Osteocyte (in vitro differentiated cells): Measurements from ENCODE around the gene LENEP. TPM values are rescaled to one million over a fixed set of nuclear protein-coding genes. Genes with fewer than 3 reads are reported as not detected.
A peak's percentile ranks its signal among the peaks of the same experiment; 100 is the strongest.

ENCODE experiments used
- DNase-seq: peaks from one replicate; pipeline ENCODE4 v3.0.0; 2021; ENCODE audit warnings: mixed read lengths; ENCODE audit not compliant: unreplicated experiment; ENCODE audit errors: extremely low spot score
- H3K27ac Mint-ChIP-seq: one replicate; pipeline ENCODE4 v1.8.0; 2021; ENCODE audit warnings: mild to moderate bottlenecking, mixed read lengths; ENCODE audit not compliant: unreplicated experiment
- H3K27me3 Mint-ChIP-seq: one replicate; pipeline ENCODE4 v1.8.0; 2021; ENCODE audit warnings: mixed read lengths; ENCODE audit not compliant: unreplicated experiment
- H3K36me3 Mint-ChIP-seq: one replicate; pipeline ENCODE4 v1.8.0; 2021; ENCODE audit warnings: mixed read lengths; ENCODE audit not compliant: unreplicated experiment
- H3K4me1 Mint-ChIP-seq: one replicate; pipeline ENCODE4 v1.8.0; 2021; ENCODE audit warnings: mixed read lengths; ENCODE audit not compliant: unreplicated experiment
- H3K4me3 Mint-ChIP-seq: one replicate; pipeline ENCODE4 v1.8.0; 2021; ENCODE audit warnings: mild to moderate bottlenecking, moderate library complexity, mixed read lengths; ENCODE audit not compliant: unreplicated experiment
- H3K9me3 Mint-ChIP-seq: one replicate; pipeline ENCODE4 v1.8.0; 2021; ENCODE audit warnings: mixed read lengths; ENCODE audit not compliant: unreplicated experiment
- total RNA-seq: library from RNA; stranded (reverse); gene quantifications from 2 replicates; pipeline ENCODE4 v1.2.1, GENCODE V29; 2021
- TF ChIP-seq, protein P1 (sequence below): fragments of 200-600 bp; sonication (generic); IDR thresholded peaks from 2 replicates; pipeline ENCODE4 v1.5.0; 2021; ENCODE audit warnings: antibody characterized with exemption, mild to moderate bottlenecking, moderate library complexity

The LENEP gene
- total RNA-seq, 1 donor from 2014 or later: not detected

DNA sequence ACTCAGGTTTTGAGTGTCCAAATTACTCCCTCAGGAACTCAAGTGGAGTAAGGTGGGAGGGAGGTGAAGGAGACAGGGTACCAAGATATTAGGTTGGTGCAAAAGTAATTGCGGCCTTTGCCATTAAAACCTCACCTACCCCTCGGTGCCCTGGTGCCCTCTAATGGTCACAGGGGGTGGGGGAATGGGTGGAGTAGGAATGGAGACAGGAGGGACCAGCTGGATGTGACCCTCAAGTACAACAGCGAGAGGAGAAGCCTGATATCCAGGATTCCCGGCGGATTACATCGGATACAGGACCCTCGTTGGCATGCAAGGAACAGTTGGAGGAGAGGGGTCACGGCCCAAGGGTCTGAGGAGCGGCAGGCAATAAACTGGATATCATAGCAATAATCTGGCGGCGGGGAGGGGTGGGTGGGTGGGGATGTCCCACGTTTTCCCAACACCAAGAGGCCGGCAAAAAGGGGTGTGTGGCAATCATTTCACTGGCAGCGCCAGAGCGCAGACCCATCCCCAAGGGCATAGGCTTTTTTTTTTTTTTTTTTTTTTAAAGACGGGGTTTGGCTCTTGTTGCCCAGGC lies 4.9 kb downstream of the LENEP start:
- no peak overlapping the region for H3K4me3 Mint-ChIP-seq

DNA sequence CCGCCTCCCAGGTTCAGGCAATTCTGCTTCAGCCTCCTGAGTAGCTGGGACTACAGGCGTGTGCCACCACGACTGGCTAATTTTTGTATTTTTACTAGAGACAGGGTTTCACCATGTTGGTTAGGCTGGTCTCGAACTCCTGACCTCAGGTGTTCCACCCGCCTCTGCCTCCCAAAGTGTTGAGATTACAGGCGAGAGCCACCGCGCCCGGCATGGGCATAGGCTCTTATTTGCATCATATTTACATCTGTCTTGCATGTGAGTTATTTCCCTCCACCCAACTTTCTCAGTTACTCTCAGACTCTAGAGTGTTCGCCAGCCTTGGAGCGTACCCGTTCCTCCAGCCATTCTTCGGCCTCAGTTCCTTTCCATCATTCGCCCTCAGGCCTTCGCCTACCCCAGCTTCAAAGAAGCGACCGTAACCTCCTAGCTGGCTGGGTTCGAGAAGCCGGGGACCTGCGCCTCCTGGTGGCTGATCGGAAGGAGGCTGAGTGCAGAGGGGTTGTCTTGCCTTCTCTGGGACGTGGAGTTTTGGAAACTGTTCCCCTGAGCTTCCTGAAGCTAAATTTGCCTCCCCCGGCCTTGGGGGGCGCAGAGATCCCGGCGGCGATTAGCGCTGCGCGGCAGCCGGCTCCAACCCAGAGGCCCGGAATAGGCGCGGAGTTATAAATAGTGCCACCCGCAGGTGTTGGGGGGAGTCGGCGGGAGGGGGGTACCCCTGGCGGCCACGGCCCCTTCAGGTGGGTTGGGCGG lies 5.6 kb downstream of the LENEP start:
- Mint-ChIP-seq H3K4me3 (peak overlapping the region; percentile 94), H3K9me3 (no peaks in the 10 kb centered on the region), H3K27ac (peak overlapping the region; percentile 71), H3K36me3 (no peaks in the 10 kb centered on the region), H3K4me1 (peaks cover 19% of the 10 kb centered on the region), H3K27me3 (no peaks in the 10 kb centered on the region)
- TF ChIP-seq, protein P1, sequence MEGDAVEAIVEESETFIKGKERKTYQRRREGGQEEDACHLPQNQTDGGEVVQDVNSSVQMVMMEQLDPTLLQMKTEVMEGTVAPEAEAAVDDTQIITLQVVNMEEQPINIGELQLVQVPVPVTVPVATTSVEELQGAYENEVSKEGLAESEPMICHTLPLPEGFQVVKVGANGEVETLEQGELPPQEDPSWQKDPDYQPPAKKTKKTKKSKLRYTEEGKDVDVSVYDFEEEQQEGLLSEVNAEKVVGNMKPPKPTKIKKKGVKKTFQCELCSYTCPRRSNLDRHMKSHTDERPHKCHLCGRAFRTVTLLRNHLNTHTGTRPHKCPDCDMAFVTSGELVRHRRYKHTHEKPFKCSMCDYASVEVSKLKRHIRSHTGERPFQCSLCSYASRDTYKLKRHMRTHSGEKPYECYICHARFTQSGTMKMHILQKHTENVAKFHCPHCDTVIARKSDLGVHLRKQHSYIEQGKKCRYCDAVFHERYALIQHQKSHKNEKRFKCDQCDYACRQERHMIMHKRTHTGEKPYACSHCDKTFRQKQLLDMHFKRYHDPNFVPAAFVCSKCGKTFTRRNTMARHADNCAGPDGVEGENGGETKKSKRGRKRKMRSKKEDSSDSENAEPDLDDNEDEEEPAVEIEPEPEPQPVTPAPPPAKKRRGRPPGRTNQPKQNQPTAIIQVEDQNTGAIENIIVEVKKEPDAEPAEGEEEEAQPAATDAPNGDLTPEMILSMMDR: peak; percentile 85
- DNase-seq: no peak

More for the DNA sequence above, 4.9 kb downstream of the LENEP start:
- Mint-ChIP-seq H3K36me3 (no peaks in the 10 kb centered on the region), H3K27me3 (no peaks in the 10 kb centered on the region), H3K4me1 (peaks cover 17% of the 10 kb centered on the region), H3K27ac (no peak overlapping the region), H3K9me3 (no peaks in the 10 kb centered on the region)
- no peak for DNase-seq
- TF ChIP-seq, protein P1: no peak

DNA sequence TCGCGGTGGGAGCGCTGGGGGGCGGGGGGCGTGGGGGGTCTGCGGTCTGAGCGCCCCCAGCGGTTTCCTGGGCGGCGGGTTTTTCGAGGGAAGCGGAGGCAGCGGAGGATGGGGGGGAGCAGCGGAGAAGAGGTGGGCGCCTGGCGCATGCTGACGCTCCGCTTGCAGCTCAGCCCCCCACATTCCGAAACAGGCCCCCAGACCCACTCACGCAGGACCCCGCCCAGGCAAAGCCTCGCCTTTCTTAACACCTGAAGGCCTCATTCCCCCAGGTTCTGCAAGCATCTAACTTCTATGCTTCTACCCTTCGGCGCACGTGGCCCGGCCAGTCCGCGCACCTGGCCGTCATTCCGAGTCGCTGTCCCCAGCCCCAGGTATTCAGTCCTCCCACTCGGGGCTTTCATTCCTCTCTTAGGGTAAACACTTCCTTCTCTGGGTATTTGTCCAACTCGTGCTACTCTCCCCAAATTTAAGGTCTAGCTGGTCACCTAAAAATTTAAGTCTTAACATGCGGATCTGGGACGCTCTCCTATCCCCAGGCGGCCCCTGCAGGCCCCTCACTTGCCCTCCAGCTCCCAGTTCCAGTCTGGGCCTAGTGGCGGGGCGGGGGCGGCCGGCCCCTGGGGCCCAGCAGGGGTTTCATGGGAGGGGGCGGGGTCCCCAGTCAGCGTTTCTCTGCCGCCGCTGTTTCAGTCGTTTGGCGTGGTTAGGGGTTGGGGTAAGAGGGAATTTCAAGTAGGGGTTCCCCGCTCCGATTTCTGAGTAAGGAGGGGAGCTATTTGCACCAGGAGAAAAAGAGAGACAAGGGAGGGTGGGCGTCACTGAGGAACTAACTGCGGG lies 6.4 kb downstream of the LENEP start:
- peak overlapping the region; percentile 95 for H3K27ac Mint-ChIP-seq
- no peaks in the 10 kb centered on the region for H3K27me3 Mint-ChIP-seq
- TF ChIP-seq, protein P1: no peak
- no peak for DNase-seq
- no peaks in the 10 kb centered on the region for H3K9me3 Mint-ChIP-seq
- H3K36me3 Mint-ChIP-seq: no peaks in the 10 kb centered on the region
- H3K4me1 Mint-ChIP-seq: peaks cover 27% of the 10 kb centered on the region
- peak overlapping the region; percentile 94 for H3K4me3 Mint-ChIP-seq

DNA sequence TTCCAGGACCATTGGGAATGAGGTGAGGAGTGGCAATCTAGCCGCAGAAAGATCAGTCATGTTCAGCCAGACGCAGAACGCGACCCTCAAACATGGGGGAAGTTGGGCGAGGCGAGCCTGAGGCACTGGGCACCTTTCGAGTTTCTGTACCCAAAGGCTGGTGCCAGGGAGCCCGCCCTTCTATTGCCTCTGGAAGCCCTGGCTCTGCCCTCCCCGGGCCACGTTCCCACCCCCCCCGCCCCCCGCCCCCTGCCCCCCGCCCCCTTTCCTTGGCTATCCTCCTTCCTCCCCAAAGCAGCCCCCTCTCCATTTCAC lies 7.0 kb downstream of the LENEP start:
- no peak for DNase-seq
- Mint-ChIP-seq H3K9me3 (no peaks in the 10 kb centered on the region), H3K36me3 (no peaks in the 10 kb centered on the region), H3K4me1 (peaks cover 30% of the 10 kb centered on the region), H3K27ac (peak overlapping the region; percentile 95), H3K4me3 (peak overlapping the region; percentile 94), H3K27me3 (no peaks in the 10 kb centered on the region)
- TF ChIP-seq, protein P1: no peak
